ENCODE results near the gene MGST2.
A peak's percentile ranks its signal among the peaks of the same experiment; 100 is the strongest.

MGST2 gene

DNA sequence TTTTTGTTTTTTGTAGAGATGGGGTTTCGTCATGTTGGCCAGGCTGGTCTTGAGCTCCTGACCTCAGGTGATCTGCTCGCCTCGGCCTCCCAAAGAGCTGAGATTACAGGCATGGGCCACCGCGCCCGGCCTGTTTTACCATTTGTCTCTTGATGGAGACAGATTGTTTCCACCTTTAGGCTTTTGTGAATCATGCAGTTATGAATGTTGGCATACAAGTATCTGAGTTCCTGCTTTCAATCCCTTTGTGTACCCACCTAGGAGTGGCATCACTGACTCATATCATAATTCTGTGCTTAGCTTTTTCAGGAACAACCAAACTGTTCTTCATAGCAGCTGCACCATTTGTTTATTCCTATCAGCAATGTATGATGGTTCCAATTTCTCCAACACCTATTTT is 20.2 kb upstream of the MGST2 start:
- DNase-seq, result no peak

DNA sequence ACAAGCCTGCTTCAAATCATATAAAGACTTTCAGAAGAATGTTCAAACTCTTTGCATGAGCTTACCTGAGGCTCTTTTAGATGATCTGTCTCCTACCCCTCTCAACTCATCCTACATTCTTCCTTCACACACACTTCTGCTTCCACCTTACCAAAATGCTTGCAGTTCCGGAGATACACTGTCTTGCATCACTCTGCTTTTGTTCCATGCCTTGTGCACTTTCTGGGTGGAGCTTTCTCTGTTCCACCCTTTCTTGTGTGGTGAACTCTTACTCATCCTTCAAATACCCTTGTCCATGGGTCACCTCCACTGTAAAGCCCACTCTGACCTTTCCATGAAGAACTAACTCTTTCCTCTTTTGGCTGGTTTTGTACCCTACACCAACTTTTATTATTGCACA is 18.4 kb upstream of the MGST2 start:
- no peak for DNase-seq

DNA sequence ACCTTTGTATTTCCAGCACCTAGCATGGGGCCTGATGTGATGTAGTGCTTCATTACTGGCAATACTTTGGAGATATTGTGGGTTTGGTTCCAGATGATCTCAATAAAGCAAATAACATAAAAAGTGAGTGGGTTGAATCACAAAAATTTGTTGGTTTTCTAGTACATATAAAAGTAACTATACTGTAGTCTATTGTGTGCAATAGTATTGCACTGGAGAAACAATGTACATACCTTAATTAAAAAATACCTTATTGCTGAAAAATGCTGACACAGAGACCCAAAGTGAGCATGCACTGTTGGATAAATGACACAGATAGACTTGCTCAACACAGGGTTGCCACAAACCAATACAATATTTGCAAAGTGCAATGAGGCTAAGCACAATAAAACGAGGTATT is 17.7 kb upstream of the MGST2 start:
- DNase-seq, result no peak

GRCh38 chr4:139651282-139652194 is 14.1 kb upstream of the MGST2 start:
- DNase-seq, result peak; percentile 52 to 54

- DNase-seq, result no peak
Observed at GRCh38 chr4:139654516-139654915, 11.1 kb upstream of the MGST2 start.

DNA sequence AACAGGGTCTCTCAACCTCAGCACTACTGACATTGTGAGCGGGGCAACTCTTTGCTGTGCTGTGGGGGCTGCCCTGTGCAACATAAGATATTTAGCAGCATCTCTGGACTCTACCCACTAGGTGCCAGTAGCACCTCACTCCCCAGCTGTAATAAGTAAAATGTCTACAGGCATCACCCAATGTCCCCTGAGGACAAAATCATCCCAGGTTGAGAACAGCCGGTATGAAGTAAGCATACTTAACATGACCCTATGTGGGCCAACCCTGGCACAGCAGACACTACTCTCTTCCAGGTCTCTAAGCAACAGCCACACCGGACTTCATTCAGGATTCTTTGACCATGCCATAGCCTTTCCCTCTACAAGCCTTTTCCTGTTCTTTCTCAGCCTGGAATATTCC is 10.5 kb upstream of the MGST2 start:
- no peak for DNase-seq

DNA sequence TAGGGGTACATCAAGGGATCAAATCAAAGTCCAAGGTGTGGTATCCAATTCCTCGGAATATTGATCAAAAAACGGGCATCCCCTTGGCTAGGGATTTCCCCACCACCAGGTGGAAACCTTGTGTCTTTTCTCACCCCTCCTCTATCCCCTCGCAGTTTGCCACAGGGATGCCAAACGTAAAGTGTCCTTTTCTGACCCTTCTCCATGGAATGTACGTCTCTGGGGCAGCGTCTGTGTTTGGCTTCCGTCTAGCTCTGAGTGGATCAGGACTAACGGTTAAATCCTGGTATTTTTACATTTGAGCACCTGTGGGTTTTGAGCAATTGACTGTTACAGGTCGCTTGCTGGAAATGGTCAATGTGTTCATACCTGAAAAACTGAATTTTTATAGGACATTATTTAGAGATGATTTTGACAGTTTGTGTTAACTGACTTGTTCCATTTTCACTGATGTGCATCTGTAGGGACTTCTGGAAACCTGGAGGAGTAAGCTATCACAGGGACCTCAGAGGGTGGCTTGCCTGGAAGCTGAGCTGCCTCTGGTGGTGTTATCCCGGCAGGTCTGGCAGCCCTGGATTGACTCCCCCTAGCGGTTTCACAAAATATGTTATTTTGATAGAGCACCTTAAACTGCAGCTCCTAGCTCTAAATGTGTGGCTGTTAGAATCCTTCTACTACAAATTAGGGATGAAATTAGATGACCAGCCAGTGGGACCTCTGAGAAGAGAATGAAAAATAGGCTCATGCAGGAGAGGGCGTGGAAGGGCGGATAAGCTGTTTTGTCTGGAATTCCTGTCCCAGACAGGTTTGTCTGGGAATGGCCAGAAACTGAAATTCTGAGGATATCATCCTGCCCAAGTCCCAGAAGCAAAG is 8.8 kb upstream of the MGST2 start:
- DNase-seq, result peak; percentile 13 to 19

DNA sequence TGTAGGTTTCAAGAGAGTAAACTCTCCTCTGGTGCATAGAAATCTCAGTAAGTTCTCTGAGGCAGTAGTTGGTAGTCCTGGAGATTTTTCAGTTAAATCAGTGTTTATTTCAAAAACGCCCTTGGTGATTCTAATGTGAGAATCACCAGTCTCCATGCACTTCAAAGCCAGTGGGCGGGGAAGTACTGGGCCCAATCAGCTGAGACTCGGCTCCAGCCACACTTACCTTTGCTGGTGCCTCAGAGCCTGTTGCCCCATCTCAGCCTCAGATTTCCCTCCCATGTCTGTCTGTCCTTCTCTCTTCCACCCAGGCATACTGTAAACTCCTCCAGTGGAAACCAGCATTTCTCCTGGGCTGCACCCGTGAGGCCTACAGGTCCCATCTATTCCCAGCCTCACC is 7.4 kb upstream of the MGST2 start:
- DNase-seq, result no peak

DNA sequence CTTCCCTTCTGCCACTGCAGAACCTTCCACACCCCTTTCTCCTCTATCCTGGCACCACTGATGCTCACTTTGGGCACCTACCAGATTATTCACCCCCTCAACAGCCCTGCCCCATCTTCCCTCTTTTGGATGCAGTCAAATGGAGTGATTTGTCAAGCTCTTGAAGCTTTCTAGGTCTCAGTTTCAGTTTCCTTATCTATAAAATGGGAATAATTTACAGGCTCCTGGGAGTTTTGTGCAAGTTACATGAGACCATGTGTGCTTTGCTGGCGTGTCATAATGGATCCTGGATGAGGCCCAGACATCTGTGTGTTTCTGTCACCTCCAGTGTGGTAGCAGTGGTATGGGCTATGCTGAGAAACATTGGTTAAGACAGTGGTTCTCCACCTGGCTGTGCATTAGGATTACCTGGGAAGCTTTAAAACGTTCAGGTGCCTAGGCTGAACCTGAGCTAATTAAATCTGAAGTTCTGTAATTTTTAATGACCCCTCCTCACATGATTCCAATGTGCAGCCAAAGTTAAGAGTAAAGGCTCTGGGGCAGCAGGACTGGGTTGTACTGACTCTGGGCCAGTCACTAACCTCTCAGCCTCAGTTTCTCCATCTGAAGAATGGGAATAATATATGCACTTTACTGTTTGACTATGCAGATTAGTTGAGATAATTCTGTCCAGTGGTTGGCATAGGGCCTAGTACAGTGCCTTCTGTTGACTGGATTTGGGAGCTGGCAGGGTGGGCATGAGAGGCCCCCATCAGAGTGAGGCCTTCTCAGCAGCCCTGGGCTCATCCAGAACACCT is 6.8 kb upstream of the MGST2 start:
- DNase-seq, result no peak

DNA sequence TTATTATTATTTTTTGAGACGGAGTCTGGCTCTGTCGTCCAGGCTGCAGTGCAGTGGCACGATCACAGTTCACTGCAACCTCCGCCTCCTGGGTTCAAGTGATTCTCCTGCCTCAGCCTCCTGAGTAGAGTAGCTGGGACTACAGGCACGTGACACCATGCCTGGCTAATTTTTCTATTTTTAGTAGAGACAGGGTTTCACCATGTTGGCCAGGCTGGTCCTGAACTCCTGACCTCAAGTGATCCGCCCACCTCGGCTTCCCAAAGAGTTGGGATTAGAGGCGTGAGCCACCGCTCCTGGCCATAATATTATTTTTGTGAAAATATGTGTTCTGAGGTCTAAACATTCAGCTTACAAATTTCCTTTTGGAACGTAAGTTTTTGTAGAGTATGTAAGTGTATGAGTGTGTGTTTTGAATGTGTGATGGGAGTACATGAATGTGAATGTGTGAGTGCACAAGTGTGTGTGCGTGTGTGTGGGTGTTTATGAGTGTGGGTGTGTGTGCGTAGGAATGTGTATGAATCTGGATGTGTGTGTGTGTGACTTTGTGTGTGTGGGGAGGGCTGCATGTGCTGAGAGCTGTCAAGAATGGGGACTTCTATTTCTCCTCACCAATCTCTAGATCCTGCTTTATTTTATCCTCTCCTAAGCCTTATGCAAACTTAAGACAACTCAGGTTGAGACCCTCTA is 5.7 kb upstream of the MGST2 start:
- no peak for DNase-seq

DNA sequence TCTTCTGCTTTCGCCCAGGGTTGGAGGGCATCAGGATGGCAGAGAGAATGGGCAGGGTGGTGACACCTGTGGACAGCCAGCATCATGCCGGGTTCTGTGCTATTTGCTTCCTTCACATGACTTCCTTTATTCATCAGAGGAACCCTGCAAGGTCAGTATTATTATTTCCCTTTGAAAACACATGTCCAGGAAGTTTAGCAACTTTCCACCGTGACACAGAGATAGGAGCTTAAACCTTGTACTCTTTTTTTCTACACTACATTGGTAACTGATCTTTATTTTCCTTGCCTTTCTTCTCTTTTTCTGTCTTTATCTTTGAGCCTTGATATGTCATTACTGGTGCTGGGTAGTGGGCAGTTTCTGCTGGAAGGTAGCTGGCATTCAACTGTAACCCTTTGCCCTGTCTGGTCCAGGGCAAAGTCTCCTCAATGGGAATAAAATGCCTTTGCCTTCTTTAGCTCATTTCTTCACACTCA is 5.0 kb upstream of the MGST2 start:
- no peak for DNase-seq

- DNase-seq, result no peak
Observed at GRCh38 chr4:139663561-139664138, 2.0 kb upstream of the MGST2 start.

GRCh38 chr4:139664442-139664841 is 1.2 kb upstream of the MGST2 start:
- DNase-seq, result no peak

- no peak for DNase-seq
Observed at GRCh38 chr4:139665079-139665689, 435 bp upstream of the MGST2 start.

DNA sequence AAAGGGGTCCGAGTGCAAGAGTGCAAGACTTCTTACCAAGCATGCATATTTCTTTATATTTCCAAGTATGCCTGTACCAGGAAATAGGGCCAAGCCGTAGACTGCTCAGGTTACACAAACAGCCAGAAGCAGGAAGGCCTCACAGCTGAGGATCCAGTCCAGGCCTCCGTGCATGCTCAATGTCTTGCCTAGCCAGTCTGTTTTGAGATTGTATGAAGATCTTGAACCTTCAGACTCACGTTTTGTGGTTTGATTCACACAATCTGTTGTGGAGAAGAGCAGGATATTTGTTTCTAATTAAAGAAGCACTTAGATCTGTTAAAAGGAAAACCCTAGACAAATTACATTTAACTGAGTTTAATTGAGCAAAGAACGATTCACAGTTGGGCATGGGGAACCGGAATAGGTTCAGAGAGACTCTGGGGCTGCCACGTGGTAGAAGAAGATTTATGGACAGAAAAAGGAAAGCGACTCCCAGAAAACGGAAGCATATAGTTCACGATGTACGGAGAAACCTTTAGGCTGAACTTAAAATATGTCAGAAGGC is 1.2 kb downstream of the MGST2 start:
- DNase-seq, result no peak

- DNase-seq, result no peak
Observed at GRCh38 chr4:139668036-139668435, 2.4 kb downstream of the MGST2 start.

DNA sequence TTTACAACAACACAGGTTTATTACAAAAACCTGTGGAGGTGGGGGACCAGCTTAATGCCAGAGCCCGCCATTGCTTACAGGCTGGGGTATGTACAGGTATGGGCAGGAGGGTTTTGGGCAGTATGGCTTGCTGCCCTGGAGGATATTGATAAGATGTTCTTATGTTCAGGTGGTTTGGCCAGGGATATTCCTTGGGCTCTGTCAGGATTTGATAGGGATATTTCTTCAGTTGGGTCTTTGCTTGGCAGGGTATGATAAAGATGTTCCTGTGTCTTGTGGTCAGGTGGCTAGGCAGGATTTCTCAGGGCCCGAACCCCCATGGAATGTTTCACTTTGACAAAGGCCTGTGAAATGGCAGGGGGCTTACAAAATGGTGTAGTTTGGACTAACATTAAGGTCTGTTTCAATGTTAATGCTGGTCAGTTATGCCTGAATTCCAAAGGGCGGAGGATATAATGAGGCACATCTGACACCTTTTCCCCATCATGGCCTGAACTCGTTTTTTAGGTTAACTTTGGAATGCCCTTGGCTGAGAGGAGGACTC is 3.1 kb downstream of the MGST2 start:
- DNase-seq, result no peak

DNA sequence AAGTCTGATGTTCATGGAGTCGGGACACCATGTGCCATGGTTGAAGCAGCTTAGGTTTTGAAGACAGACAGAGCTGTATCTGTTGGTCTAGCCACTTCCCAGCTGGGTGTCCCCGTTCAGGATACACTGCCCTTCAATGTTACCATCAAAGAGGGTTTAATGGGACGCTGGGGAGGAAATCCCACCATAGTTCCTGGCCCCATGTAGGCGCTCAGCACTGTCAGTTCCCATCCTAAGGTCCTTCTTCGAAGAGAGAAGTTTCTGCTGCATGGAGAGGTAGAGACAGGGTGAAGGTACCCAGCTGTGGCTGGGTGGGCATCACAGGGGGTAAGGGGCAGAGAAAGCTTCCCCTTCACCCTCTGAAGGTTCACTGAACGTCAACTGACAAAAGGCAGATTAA is 3.7 kb downstream of the MGST2 start:
- no peak for DNase-seq

DNA sequence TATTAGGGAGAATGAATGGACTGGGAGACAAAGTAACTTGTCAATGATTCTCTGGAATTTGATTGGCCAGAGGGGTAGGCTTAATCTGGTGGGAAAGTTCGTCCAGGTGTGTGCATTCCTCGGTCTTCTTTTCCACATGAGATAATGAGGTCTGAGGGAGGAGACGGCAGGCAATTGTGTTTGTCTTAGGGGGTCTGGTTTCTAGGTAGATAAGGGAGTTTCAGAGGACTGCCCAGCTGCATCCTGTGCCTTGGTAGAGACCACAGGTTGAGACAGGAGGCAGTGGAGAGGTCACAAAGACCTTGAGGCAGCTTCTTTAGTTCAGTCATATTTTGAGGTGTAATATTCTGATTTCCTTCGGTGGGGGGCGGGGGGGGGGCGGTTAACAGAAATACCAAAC is 4.3 kb downstream of the MGST2 start:
- DNase-seq, result no peak

DNA sequence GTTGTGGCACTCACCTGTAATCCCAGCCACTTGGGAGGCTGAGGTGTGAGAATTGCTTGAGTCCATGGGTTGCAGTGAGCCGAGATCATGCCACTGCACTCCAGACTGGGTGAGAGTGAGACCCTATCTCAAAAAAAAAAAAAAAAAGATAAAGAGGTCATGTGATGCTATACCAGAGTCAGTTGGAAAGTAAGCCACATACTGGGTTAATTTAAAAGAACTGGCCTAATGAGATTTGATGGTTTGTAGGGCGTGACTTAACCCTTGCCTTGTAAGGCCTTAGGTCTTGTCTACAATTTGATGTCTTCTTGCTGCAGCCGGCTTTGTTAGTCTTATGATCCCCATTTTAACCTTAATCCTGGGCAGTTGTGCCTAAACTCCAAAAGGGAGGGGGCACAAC is 5.2 kb downstream of the MGST2 start:
- no peak for DNase-seq

DNA sequence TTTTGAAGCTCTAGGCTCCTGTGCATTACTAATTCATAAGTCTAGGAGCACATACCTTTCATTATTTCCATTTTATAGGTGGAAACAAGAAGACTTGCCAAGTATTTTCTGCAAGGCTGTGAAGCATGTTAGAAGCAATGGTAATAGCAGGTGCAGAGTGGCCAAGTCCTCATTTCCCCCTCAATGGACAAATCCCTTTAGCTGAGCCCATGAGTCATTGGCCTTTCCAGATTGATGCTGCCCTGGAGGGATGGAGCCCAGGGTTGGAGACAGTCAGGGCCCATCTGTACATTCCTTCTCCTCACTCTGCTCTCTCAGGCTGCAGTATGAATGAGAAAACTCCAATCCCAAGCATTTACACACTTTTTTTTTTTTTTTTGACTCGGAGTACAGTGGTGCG is 6.6 kb downstream of the MGST2 start:
- DNase-seq, result no peak

Data from activated CD4-positive, alpha-beta T cell treated with anti-CD3 and anti-CD28 coated beads, Interleukin-2, amount 50 U/mL, for 4 hours (primary cell).